Smooth muscle cell (in vitro differentiated cells): ENCODE measurements around the gene BMS1. TPM values are rescaled to one million over a fixed set of nuclear protein-coding genes. Genes with fewer than 3 reads are reported as not detected.

ENCODE experiments used
- DNase-seq: peaks from one replicate; lab custom pipeline; 2025; ENCODE audit not compliant: unreplicated experiment; lab: John Stamatoyannopoulos, UW
- H2AFZ ChIP-seq: fragments of 200-600 bp; sonication (generic); 2 replicates; pipeline ENCODE4 v1.6.0; 2016; ENCODE audit warnings: antibody characterized with exemption, low read depth, mild to moderate bottlenecking
- H3F3A ChIP-seq: fragments of 200-600 bp; sonication (generic); 2 replicates; pipeline ENCODE4 v1.6.0; 2017; ENCODE audit warnings: antibody characterized with exemption, low read depth
- H3K27ac ChIP-seq: fragments of 200-600 bp; sonication (generic); 2 replicates; pipeline ENCODE4 v1.5.1; 2016; ENCODE audit warnings: low read depth, mild to moderate bottlenecking
- H3K27me3 ChIP-seq: fragments of 200-600 bp; sonication (generic); 2 replicates; pipeline ENCODE4 v1.6.1; 2016; ENCODE audit warnings: low read depth, mild to moderate bottlenecking
- H3K36me3 ChIP-seq: fragments of 200-600 bp; sonication (generic); 2 replicates; pipeline ENCODE4 v1.5.1; 2016; ENCODE audit warnings: low read depth
- H3K4me1 ChIP-seq: fragments of 200-600 bp; sonication (generic); 2 replicates; pipeline ENCODE4 v1.5.1; 2016; ENCODE audit warnings: low read depth
- H3K4me2 ChIP-seq: fragments of 200-600 bp; sonication (generic); 2 replicates; pipeline ENCODE4 v1.6.0; 2016; ENCODE audit warnings: mild to moderate bottlenecking
- H3K4me3 ChIP-seq: fragments of 200-600 bp; sonication (generic); 2 replicates; pipeline ENCODE4 v1.5.1; 2016; ENCODE audit warnings: mild to moderate bottlenecking
- H3K79me2 ChIP-seq: fragments of 200-600 bp; sonication (generic); 2 replicates; pipeline ENCODE4 v1.6.0; 2016; ENCODE audit warnings: low read depth, mild to moderate bottlenecking
- H3K9ac ChIP-seq: fragments of 200-600 bp; sonication (generic); 2 replicates; pipeline ENCODE4 v1.6.0; 2016; ENCODE audit warnings: low read depth
- H3K9me3 ChIP-seq: fragments of 200-600 bp; sonication (generic); replicated peaks from 2 replicates; pipeline ENCODE4 v1.5.1; 2016; ENCODE audit warnings: low read depth
- H4K20me1 ChIP-seq: fragments of 200-600 bp; sonication (generic); 2 replicates; pipeline ENCODE4 v1.6.0; 2016; ENCODE audit warnings: low read depth
- CTCF ChIP-seq: fragments of 200-600 bp; sonication (generic); IDR thresholded peaks from 2 replicates; pipeline ENCODE4 v1.5.1; 2017; ENCODE audit warnings: borderline replicate concordance, mild to moderate bottlenecking, antibody characterized with exemption; ENCODE audit not compliant: insufficient read depth, poor library complexity, severe bottlenecking
- WGBS: methylation state at CpG from one replicate; pipeline ENCODE4 v1.1.7; 2016; ENCODE audit warnings: low lambda C conversion rate; 5-methylcytosine and 5-hydroxymethylcytosine counted together
- polyA plus RNA-seq: library from polyadenylated mRNA; unstranded; fragments of >200 nt; fragmentation: Nextera tagmentation; extraction: Ambion mirVana; gene quantifications from 2 replicates; pipeline ENCODE4 v1.2.1, GENCODE V29; 2016
- total RNA-seq: library from RNA; depleted of rRNA; stranded (reverse); fragments of >200 nt; gene quantifications from 2 replicates; pipeline ENCODE4 v1.2.3, GENCODE V29; 2014

The BMS1 gene
- total and polyA plus RNA-seq, 2 experiments from 2014 or later, result 14.9 to 17.5 TPM

DNA sequence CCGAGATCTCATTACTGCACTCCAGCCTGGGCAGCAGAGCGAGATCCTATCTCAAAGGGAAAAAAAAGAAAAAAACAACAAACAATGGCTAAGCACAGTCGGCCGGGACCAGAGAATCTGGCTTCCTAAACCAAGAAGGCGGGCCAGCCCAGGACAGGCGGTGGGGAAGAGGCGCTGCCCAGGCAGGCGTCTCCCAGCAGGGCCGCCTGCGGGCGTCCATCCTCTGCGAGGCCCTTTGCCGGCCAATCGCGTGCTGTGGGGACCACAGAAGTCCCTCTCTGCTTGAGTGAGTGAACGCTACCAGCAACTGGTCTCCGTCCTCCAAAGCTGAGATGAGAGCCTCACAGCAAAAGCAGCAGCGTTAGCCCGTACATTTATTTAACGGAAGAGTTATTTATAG is 14.7 kb upstream of the BMS1 start:
- no peaks in the 10 kb centered on the region for H3F3A ChIP-seq
- DNase-seq, result no peak
- H3K4me3 ChIP-seq, result no peak overlapping the region
- no peaks in the 10 kb centered on the region for H3K9me3 ChIP-seq
- H4K20me1 ChIP-seq, result no peaks in the 10 kb centered on the region
- no peak overlapping the region for H3K9ac ChIP-seq
- H2AFZ ChIP-seq, result no peak overlapping the region
- no peaks in the 10 kb centered on the region for H3K79me2 ChIP-seq
- no peak overlapping the region for H3K27ac ChIP-seq
- WGBS, result 90% methylated on average over 20 of the region's 20 CpGs
- no peaks in the 10 kb centered on the region for H3K4me1 ChIP-seq
- no peaks in the 10 kb centered on the region for H3K36me3 ChIP-seq
- no peaks in the 10 kb centered on the region for H3K27me3 ChIP-seq
- no peak overlapping the region for H3K4me2 ChIP-seq
- TF ChIP-seq CTCF, result no peak

GRCh38 chr10:42768581-42769152 is 13.9 kb upstream of the BMS1 start:
- Histone ChIP-seq H3K79me2 (no peaks in the 10 kb centered on the region), H3K4me2 (no peak overlapping the region), H3K27me3 (no peaks in the 10 kb centered on the region), H3K9me3 (no peaks in the 10 kb centered on the region), H4K20me1 (no peaks in the 10 kb centered on the region), H3K4me3 (no peak overlapping the region), H3F3A (no peaks in the 10 kb centered on the region), H3K9ac (no peak overlapping the region), H3K36me3 (no peaks in the 10 kb centered on the region), H3K4me1 (no peaks in the 10 kb centered on the region), H2AFZ (no peak overlapping the region), H3K27ac (no peak overlapping the region)
- no peak for DNase-seq
- TF ChIP-seq CTCF, result no peak
- WGBS, result 83% methylated on average over 18 of the region's 18 CpGs

DNA sequence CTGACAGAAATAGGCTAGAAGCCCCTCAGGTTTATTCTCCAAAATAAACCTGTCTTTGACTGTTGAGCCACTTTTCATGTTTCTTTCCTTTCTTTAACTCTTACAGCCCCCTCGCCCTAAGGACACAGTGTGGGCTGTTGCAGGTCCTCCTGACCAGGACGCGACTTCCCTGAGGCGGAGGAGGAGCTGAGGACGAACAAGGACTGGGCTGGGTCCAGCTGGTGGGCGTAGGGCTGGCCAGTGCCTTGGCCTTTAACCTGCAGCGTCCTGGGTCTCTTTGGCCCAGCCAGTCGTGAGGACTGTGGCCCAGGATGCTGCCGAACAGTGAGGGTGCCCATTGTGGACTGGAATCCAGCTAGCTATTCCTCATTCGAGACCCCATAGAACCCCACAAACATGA is 13.4 kb upstream of the BMS1 start:
- H3K27ac ChIP-seq, result no peak overlapping the region
- H4K20me1 ChIP-seq, result no peaks in the 10 kb centered on the region
- 84% methylated on average over 10 of the region's 10 CpGs for WGBS
- H3K4me3 ChIP-seq, result no peak overlapping the region
- H2AFZ ChIP-seq, result no peak overlapping the region
- H3F3A ChIP-seq, result no peaks in the 10 kb centered on the region
- no peaks in the 10 kb centered on the region for H3K27me3 ChIP-seq
- DNase-seq, result no peak
- H3K4me2 ChIP-seq, result no peak overlapping the region
- H3K36me3 ChIP-seq, result no peaks in the 10 kb centered on the region
- no peak for TF ChIP-seq CTCF
- no peaks in the 10 kb centered on the region for H3K4me1 ChIP-seq
- H3K9ac ChIP-seq, result no peak overlapping the region
- no peaks in the 10 kb centered on the region for H3K9me3 ChIP-seq
- no peaks in the 10 kb centered on the region for H3K79me2 ChIP-seq

DNA sequence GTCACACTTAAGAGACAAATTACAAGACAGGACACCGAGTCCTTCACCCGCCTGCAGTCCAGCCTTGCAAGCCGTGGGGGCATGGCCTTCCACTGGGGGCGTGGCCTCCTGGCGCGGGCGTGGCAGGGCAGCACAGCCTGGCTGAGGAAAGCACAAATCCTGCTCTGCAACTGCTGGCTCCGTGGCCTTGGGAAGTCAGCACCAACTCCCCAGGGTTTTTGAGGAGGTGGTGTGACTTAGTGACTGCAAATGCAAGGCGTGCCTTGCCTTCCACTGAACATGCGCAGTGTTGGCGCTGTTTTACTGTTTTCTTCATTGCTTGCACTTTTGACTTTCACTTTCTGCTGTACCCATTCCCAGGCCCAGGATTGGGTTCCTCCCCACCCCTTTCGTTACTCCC is 12.9 kb upstream of the BMS1 start:
- H3K9ac ChIP-seq, result no peak overlapping the region
- no peak overlapping the region for H3K4me2 ChIP-seq
- no peak for DNase-seq
- H3F3A ChIP-seq, result no peaks in the 10 kb centered on the region
- H3K27me3 ChIP-seq, result peaks cover under 1% of the 10 kb centered on the region
- no peak overlapping the region for H3K4me3 ChIP-seq
- no peaks in the 10 kb centered on the region for H4K20me1 ChIP-seq
- H3K4me1 ChIP-seq, result no peaks in the 10 kb centered on the region
- H3K27ac ChIP-seq, result no peak overlapping the region
- H3K9me3 ChIP-seq, result no peaks in the 10 kb centered on the region
- H3K79me2 ChIP-seq, result no peaks in the 10 kb centered on the region
- H3K36me3 ChIP-seq, result no peaks in the 10 kb centered on the region
- 70% methylated on average over 12 of the region's 12 CpGs for WGBS
- H2AFZ ChIP-seq, result no peak overlapping the region
- no peak for TF ChIP-seq CTCF
